GM12891 (cell line): ENCODE data around the gene SCGB1C1.

Source experiments
- POLR2A ChIP-seq: IDR thresholded peaks from 2 replicates; pipeline ENCODE4 v1.6.1; 2011; ENCODE audit warnings: low read depth, low read length, control low read depth
- POLR2AphosphoS5 ChIP-seq: IDR thresholded peaks from 2 replicates; pipeline ENCODE4 v1.6.1; 2011; ENCODE audit warnings: low read depth, low read length, control low read depth
- TAF1 ChIP-seq: IDR thresholded peaks from 2 replicates; pipeline ENCODE4 v1.6.1; 2011; ENCODE audit warnings: low read depth, low read length, control low read depth

DNA sequence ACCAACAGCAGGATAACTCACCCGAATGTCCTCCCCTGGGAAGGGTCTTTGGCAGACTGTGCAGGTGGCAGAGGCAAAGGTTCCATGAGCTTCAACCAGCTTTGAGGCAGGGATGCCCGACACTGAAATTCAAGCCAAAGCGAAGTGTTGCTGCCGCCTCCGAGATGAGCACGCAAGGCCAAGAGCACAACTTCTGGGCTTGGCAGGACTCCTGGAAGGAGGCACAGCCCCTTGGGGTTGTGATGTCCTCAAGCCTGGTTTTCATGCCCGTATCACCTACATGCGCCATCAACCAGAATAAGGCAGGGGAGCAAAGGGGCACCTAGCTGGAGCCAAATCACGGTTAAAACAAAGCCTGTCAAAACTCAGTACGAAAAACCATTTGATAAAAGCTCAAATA, 37.6 kb downstream of the SCGB1C1 start:
- no peak for TF ChIP-seq POLR2A
- TF ChIP-seq TAF1, result no peak
- no peak for TF ChIP-seq POLR2AphosphoS5
